GM18498 (cell line): ENCODE measurements around the gene ATP4B.

Experiments
- ATAC-seq: cut with Tn5 transposase; IDR thresholded peaks from one replicate; pipeline ENCODE4 v1.9.1; 2021; ENCODE audit warnings: mild to moderate bottlenecking, moderate library complexity; ENCODE audit not compliant: unreplicated experiment

Gene ATP4B

DNA sequence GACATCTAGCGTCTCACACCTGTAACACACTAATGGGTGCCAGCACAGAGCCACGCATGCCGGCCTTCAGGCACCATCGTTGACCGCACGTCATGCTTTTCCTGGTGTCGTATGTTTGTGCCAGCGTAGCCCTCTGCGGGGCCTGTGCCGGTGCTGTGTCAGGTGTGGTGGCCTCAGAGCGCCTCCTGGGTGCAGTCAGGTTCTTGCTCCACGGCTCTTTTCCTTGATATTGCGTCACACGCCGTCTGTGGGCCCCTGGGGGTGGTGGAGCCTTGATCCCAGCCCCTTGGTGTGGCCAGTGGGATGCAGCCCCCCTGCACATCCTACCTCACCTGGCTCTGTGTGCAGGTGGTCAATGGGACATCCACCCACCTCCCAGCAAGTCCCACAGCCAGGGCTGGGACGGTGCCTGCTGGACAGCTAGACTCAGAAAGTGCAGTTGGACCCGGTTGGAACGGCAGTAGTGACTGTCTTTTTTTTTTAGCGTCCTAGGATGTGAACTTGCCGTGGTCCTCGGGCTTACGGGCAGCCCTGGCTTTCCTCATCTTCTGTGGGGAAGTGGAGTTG, 48.9 kb downstream of the ATP4B start:
- ATAC-seq: no peak

DNA sequence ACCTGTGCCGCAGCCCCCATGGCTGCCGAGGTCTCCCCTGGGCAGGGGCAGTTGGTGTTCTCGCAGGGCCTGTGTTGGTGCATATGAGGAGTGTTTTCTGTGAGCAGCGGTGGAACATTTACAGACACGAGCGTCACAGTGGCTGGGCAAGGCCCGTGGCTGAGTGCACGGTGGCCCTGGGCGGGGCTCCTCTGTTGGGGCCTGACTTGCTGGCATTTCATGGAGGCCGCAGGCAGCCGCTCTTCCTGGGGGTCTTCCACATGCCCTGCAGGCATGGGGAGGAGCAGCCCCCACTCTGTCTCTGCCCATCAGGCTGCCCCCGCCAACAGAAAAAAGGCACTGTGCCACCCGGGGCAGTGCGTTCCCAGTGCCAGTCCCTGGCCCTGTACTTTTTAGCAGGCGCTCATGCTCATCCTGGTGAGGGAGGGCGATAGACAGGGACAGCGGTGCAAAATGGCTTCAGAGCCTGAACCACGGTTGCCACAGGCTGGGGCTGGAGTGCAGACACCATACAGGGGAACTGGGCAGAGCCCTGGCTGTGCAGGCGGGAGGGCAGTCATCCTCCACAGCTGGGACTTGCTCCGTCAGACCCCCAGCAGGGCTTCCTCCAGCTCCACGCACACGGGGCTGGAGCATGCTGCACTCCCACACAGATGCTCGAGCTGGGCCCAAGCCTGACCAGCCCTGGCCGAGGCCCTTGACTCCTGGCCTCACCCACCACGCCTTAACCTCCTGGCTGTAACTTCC, 49.9 kb downstream of the ATP4B start:
- no peak for ATAC-seq

DNA sequence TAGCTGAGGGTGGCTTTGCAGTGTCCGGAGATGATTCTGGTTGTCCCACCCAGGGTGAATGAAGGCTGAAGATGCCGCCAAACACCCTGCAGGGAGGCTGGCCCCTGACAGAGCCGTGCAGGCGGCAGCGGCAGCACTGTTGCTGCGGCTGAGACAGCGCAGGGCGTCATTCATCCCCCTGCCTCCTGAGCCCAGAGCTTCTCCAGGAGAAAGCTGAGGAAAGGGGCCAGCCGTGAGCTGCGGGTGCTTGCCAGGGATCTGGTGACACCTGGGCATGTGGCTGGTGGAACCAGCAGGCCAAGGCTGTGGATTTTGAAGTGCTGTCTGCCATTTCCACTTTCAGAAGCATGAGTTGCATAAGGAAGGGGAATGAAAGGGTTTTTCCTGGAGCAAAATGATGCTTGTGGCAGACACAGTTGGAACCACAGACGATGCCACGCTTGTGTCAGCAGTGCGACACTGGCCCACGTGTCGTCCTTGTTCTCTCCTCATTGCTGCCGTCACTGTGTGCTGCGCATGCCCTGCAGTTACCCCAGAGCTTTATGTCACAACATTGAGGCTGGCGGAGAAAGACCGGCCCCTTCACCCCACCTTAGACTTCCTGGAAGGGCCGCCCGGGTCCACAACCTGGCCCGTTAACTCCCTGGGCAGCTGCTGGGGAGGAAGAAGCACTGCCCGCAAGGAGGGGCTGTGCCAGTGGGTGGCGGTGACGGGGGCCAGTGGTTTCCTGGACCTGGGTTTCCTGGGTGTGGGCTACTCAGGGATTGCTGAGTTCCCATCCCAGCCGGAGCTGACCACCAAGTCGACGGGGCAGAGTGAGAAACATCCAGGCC, 50.7 kb downstream of the ATP4B start:
- no peak for ATAC-seq

DNA sequence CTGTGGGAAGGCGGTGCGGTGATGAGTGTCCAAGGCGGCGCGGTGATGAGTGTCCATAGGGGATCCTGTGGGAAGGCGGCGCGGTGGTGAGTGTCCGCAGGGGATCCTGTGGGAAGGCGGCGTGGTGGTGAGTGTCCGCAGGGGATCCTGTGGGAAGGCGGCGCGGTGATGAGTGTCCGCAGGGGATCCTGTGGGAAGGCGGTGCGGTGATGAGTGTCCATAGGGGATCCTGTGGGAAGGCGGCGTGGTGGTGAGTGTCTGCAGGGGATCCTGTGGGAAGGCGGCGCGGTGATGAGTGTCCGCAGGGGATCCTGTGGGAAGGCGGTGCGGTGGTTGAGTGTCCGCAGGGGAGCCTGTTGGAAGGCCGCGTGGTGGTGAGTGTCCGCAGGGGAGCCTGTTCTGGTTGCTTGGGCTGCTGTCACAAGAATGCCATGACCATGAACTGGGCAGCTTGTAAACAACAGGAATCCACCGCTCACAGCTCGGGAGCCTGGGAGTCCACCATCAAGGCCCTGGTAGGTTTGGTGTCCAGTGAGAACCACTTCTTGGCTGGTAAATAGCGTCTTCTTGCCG, 52.0 kb downstream of the ATP4B start:
- no peak for ATAC-seq

DNA sequence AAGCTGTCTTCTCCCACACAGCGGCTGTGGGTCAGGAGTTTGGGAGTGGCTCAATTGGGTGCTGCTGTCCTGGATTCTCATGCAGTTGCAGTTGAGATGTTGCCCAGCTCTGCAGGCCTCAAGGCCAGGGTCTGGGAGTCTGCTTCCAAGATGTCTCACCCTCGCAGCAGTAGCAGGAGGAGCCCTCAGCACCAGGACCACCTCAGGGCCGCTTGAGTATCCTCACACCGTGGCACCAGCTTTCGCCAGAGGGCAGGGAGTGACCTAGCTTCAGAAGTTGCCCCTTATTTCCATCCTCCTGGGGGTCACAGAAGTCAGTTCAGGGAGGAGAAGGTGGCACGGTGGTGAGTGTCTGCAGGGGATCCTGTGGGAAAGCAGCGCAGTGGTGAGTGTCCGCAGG, 52.5 kb downstream of the ATP4B start:
- no peak for ATAC-seq

DNA sequence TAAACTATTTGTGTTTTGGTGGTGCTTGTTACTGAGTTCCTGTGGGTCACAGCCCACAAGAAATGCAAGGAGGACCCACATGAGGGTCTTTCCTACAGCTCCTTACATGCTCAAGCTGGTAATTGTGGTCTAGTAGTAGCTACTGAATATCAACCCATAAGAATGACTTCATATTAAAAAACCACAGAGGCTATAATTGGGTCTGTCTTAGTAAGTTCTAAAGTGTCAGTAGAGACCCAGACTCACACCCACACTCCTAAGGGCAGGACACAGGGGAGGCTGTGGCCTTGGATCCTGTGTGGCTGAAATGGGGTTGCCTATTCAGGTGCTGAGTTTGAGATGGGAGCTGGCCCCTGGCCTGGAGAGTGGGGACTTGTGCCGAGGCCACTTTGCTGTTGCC, 53.8 kb downstream of the ATP4B start:
- ATAC-seq: no peak

DNA sequence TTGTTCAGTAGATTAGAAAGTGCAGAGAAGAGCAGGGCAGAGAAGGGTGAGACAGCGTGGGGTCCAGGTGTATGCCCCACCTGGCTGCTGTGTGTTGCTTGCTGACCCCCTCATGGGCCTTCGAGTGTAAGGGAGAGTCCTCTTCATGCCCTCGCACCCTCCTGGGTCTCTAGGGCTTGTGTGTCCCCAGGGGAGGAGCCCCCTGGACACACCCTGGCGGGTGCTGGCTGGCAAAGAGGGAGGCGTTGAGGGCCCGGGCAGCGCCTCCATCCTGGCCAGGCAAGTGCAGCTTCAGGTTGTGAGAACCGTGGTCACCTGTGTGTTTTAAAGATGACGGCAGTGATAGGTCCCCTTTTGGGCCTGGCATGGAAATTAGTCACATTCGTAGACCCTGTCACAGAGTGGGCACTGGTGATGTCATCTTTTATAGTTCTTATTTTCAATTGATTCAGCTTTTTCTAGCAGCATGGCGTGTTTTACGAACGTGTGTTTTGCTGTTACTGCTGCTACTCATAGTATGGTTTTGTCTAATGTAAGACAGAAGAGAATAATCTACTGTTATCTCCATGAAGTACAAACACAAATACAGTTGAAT, 54.8 kb downstream of the ATP4B start:
- no peak for ATAC-seq

DNA sequence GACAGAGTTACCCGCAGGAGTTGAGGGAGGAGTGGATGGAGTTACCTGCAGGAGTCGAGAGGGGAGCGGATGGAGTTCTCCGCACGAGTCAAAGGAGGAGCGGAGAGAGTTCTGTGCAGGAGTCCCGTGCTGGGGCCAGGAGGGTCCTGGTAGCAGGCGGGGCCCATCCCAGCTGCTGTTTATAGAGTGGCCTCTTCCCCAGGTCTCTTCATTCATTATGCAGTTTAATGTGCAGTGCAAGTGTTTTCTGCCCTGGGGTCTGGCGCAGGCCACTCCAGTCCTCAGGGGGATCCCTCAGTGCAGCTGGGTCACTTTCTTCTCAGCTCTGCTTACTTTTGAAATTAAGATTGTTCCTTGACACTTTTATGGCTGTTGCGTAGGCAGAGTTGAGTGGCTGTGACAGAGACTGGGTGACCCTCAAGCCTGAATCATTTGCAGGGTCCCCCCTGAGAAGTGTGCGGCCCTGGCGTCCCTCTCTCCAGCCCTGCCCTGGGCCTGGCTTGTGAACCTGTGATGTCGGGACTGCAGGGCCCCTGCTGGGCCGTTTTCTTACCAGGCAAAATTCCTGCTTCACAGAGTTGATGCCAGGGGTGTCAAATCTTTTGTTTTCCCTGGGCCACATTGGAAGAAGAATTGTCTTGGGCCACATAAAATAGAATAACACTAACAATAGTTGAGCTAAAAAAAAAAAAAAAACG, 55.6 kb downstream of the ATP4B start:
- ATAC-seq: no peak

DNA sequence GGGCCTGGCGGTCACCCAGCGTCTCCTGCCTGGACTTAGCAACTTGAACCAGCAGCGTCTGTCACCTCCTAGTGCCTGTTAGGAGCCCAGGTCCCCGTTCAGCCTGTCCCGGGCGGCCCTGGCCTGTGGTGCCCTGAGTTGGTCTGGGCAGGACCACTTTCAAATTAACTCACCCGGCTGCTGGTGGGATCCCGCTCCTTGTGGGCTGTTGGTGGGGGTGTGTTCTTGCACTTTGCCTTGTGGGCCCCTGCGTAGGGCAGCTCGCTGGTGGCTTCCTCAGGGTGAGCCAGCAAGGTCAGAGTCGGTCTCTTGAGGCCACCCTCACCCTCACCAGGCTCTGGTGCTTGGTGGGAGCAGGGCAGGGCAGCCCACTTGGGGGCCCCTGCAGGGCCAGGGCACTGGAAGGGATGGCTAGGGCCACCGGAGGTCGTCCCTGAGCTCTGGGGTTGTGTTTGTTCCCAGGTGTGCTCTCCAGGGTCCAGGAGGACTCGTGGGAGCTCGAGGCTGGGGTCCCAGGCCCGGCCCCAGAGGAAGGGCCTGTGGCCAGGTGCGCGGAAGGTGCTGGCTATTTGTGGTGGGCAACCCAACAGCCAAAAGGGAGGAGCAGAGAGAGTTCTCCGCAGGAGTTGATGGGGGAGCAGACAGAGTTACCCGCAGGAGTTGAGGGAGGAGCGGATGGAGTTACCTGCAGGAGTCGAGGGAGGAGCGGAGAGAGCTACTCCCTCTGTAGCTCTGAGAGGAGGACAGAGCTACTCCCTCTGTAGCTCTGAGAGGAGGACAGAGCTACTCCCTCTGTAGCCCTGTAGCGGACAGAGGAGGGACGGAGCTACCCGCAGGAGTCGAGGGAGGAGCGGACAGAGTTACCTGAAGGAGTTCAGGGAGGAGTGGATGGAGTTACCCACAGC, 56.6 kb downstream of the ATP4B start:
- ATAC-seq: no peak

DNA sequence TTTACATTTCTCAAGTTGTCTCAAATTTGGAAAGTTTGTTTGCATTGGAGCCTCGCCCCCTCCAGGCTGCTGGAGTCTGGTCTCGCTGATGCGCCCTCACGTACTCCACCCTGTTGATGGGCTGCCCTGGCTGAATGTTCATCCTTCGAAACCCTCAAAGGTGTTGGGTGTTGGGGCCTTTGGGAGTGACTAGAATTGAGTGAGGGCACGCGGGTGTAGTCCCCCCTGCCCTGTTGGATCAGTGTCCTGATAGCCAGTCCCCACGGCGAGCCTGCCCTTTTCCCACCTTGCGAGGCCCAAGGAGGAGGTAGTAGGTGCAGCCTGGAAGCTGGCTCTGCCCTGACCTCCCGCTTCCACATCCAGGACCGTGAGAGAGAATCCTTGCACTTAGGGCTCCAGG, 58.6 kb downstream of the ATP4B start:
- no peak for ATAC-seq
